Measurements from ENCODE around the gene FTMT.

FTMT gene

DNA sequence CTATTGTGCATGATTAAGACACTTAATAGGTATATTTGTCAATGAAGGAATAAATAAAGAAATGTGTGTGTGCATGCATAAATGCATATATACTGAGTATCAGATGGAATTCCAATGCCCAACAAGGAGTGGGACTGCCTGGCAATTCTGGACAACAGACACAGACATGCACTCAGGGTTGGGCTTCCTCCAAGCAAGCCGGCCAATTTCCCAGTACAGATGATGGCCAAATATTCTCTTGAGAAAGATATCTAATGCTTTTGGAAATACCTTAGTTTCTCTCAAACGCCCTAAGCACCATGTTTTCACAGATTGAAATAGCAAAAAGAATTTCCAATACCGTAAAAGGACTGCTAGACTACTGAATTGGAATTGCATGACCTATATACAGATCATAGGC lies 11.1 kb downstream of the FTMT start:
- Histone ChIP-seq H3K4me3 (no peak overlapping the region), H3K9ac (no peak overlapping the region), H3K27ac (no peak overlapping the region), H3K27me3 (no peaks in the 10 kb centered on the region), H4K20me1 (no peaks in the 10 kb centered on the region), H3K9me3 (replicated peaks in 1 of 11) (no peaks in the 10 kb centered on the region), H3K36me3 (no peaks in the 10 kb centered on the region), H3K4me2 (no peak overlapping the region), H3K4me1 (no peaks in the 10 kb centered on the region)
- no peak for TF ChIP-seq Cebpa-rat (IDR thresholded peaks at IDR 0.05)

DNA sequence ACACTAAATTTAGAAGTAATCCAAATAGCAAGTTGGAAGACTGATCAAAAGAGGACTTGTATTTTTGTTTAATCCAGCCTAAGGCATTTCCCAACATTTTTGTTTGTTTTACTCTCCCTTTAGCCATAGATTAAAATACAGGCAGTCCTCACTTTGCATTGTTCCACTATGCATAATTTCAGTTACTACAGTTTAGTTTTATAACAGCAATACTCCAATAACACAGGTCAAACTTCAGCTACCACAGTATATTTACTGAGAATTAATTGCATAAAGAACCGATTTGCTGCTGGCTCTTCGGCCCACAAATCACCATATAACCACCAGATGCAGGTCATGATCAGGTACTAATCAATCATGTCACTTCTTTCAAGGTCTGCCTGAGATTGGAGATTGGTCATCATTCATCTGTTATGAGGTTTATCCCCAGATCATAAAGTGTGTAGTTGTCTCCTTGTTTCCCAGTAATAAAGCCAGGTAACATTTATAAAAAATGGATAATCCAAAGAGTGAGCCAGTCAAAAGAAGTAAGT lies 12.1 kb downstream of the FTMT start:
- Histone ChIP-seq H3K4me2 (no peak overlapping the region), H3K4me3 (no peak overlapping the region), H3K36me3 (no peaks in the 10 kb centered on the region), H3K9ac (no peak overlapping the region), H3K27me3 (no peaks in the 10 kb centered on the region), H3K4me1 (no peaks in the 10 kb centered on the region), H4K20me1 (no peaks in the 10 kb centered on the region), H3K27ac (no peak overlapping the region), H3K9me3 (replicated peaks in 1 of 11) (no peaks in the 10 kb centered on the region)
- TF ChIP-seq Cebpa-rat (IDR thresholded peaks at IDR 0.05), result no peak

DNA sequence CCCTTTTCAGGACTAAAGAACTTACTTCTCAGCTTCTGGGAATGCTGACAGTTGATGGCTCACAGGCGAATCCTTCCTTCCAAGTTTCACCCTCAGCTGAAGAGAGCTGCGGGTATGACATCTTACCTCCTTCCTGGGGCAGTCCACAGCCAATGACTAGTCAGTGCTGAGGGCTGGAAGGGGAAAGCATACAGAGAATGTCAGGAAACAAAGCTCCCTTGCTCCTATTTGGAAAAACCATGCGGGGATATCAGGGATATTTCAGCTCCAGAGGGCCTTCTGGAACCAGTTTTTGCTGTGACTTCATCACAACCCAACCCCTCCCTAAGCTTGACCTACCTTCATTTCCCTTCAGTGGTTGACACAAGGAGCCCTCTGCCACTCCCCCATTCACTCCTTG lies 15.7 kb downstream of the FTMT start:
- Histone ChIP-seq H3K4me3 (no peak overlapping the region), H3K27me3 (no peaks in the 10 kb centered on the region), H3K9me3 (replicated peaks in 1 of 11) (no peaks in the 10 kb centered on the region), H3K4me1 (no peaks in the 10 kb centered on the region), H3K27ac (no peak overlapping the region), H3K4me2 (no peak overlapping the region), H4K20me1 (no peaks in the 10 kb centered on the region), H3K36me3 (no peaks in the 10 kb centered on the region), H3K9ac (no peak overlapping the region)
- no peak for TF ChIP-seq Cebpa-rat (IDR thresholded peaks at IDR 0.05)

DNA sequence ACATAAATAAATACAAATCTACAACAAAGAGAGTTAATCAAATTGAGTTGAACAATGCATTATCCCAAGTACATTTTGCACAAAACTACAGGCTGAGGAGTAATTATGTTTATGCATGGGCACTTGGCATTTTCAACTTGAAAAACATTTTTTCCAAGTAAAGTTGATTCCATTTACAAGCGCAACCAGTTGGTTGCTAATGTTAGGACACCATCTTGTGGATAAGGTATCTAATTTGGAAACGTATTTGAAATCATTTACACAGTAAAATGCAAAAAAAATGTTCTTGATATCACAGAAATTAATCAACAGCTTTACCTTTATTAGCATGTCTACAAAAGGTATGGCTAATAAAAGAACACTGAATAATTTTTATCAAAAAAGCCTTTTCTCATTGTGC lies 18.8 kb downstream of the FTMT start:
- TF ChIP-seq Cebpa-rat (IDR thresholded peaks at IDR 0.05), result no peak
- Histone ChIP-seq H3K36me3 (no peaks in the 10 kb centered on the region), H3K4me2 (no peak overlapping the region), H3K4me1 (no peaks in the 10 kb centered on the region), H3K9ac (no peak overlapping the region), H4K20me1 (no peaks in the 10 kb centered on the region), H3K27ac (no peak overlapping the region), H3K4me3 (no peak overlapping the region), H3K27me3 (no peaks in the 10 kb centered on the region), H3K9me3 (replicated peaks in 1 of 11) (no peaks in the 10 kb centered on the region)

DNA sequence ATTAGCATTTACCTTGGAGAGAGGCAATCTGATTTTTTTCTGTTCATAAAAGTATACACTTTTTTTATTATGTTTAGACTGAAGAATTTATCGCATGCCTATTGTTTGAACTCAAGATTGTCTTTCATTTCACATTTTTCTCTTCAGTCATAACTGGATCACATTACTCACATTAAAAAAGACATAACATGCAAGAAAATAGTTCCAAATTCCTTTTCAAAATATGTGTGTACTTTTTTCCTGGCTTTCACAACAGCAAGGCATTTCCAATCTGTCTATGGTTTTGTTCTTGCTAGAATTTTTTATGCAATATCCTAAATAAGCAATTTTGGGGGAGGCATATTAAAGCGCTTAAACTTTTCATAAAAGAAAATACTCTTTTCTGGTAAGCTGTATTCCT lies 21.2 kb downstream of the FTMT start:
- Histone ChIP-seq H3K4me2 (no peak overlapping the region), H3K4me3 (no peak overlapping the region), H4K20me1 (no peaks in the 10 kb centered on the region), H3K27me3 (no peaks in the 10 kb centered on the region), H3K36me3 (no peaks in the 10 kb centered on the region), H3K27ac (no peak overlapping the region), H3K9ac (no peak overlapping the region), H3K9me3 (replicated peaks in 1 of 11) (no peaks in the 10 kb centered on the region), H3K4me1 (no peaks in the 10 kb centered on the region)
- TF ChIP-seq Cebpa-rat (IDR thresholded peaks at IDR 0.05), result no peak

DNA sequence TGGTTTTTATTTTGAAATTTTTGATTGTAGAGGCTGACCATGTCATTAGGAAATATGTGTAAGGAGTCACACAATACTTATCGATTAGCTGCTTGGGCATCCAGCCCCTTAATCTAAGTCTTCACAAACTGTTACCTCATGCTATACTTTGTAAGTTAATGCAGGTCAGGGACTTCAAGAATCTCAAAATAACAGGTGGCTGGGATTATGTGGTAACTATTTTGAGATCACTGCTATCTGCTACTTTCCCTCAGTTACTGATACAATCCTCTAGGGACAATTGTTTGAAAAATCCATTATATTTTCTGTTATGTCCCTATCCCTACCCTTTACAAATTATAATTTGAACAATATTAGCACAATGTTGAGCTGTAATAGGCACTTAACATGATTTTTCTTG lies 21.7 kb downstream of the FTMT start:
- no peaks in the 10 kb centered on the region for H3K9me3 ChIP-seq (replicated peaks in 1 of 11)
- no peaks in the 10 kb centered on the region for H3K36me3 ChIP-seq
- H3K9ac ChIP-seq, result no peak overlapping the region
- no peaks in the 10 kb centered on the region for H3K4me1 ChIP-seq
- H3K4me3 ChIP-seq, result no peak overlapping the region
- no peaks in the 10 kb centered on the region for H3K27me3 ChIP-seq
- no peak overlapping the region for H3K27ac ChIP-seq
- H3K4me2 ChIP-seq, result no peak overlapping the region
- no peak for TF ChIP-seq Cebpa-rat (IDR thresholded peaks at IDR 0.05)
- no peaks in the 10 kb centered on the region for H4K20me1 ChIP-seq

DNA sequence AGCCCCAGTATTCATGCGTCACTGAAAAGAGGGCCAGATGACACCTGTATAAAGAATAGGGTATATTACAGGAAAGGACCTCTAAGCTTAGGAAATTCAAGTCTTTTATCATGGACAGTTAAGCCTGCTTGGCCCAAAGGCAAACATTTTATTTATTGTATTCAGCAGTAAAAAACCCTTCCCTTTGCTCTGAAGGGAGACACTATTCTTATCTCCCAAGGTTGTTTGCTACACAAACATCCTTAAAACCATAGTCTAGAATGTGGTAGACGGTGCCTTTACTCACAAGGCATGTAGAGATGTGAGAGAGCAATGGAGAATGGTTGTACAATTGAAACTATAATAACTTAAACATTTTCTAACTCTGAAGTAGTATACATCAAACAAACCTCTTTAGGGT lies 33.9 kb downstream of the FTMT start:
- Histone ChIP-seq H3K4me3 (no peak overlapping the region), H4K20me1 (no peaks in the 10 kb centered on the region), H3K27ac (no peak overlapping the region), H3K36me3 (no peaks in the 10 kb centered on the region), H3K4me2 (no peak overlapping the region), H3K9me3 (replicated peaks in 1 of 11) (peaks cover 0 to 6% (median 0%) of the 10 kb centered on the region in 11 experiments; a peak in 2 of 22 replicates), H3K4me1 (peaks cover 0 to 7% (median 0%) of the 10 kb centered on the region in 10 experiments; a peak in 5 of 20 replicates), H3K9ac (no peak overlapping the region), H3K27me3 (no peaks in the 10 kb centered on the region)
- no peak for TF ChIP-seq Cebpa-rat (IDR thresholded peaks at IDR 0.05)

DNA sequence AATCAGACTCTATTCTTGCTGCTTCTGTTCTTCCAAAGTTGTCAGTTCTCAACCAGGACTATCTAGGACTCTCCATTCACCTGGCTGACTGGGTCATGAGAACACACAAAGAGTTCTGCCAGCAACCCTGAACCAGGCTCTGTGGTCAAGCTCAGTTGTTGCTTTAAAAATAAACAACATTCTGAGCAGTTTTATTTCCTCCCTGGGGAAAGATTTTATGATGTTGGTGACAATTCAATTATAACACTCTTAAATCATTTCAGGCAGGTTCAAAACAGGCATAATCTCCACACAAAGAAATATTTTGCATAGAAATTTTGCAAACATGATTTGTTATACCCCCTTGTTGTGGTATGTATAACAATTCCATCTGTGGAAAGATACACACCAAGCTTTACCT lies 36.0 kb downstream of the FTMT start:
- Histone ChIP-seq H3K27ac (no peak overlapping the region), H3K4me2 (peak overlapping the region in 4 of 11 experiments; percentile 11 to 35 (median 32); a peak in 6 of 22 replicates), H3K4me1 (peaks cover 0 to 7% (median 0%) of the 10 kb centered on the region in 10 experiments; a peak in 5 of 20 replicates), H3K36me3 (no peaks in the 10 kb centered on the region), H3K9me3 (replicated peaks in 1 of 11) (peaks cover 0 to 8% (median 0%) of the 10 kb centered on the region in 11 experiments; a peak in 2 of 22 replicates), H4K20me1 (no peaks in the 10 kb centered on the region), H3K4me3 (no peak overlapping the region), H3K27me3 (no peaks in the 10 kb centered on the region), H3K9ac (no peak overlapping the region)
- no peak for TF ChIP-seq Cebpa-rat (IDR thresholded peaks at IDR 0.05)

DNA sequence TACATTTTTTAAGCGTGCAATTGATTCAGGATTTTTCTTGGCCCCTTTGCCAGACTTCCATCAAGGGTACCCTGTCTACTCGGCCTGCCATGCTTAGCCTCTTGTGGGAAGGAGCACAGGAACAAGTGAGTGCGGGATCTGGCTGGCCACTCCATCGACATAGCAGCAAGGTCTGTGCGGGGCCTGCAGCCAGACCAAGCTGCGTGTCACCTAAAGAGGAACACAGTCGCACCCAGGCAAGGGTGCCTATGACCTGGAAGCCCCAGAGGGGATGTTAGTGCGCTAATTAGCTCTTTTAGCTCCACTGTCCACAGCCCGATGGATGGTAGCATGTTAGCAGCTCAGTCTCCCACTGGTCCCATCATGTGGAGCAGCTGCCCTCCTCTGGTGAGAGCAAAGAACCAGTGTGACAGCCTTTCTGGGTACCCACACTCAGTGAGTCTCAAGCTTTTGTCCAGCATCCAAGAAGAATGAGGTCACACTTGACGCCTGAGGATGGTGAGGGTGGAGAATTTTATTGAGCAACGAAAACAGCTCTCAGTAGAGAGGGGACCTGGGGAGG lies 38.7 kb downstream of the FTMT start:
- Histone ChIP-seq H3K9ac (no peak overlapping the region), H3K4me3 (no peak overlapping the region), H3K27me3 (no peaks in the 10 kb centered on the region), H3K4me1 (peaks cover 0 to 7% (median 0%) of the 10 kb centered on the region in 10 experiments; a peak in 5 of 20 replicates), H3K9me3 (replicated peaks in 1 of 11) (peaks cover 0 to 8% (median 0%) of the 10 kb centered on the region in 11 experiments; a peak in 2 of 22 replicates), H3K4me2 (no peak overlapping the region), H3K36me3 (no peaks in the 10 kb centered on the region), H4K20me1 (no peaks in the 10 kb centered on the region), H3K27ac (no peak overlapping the region)
- TF ChIP-seq Cebpa-rat (IDR thresholded peaks at IDR 0.05), result no peak

DNA sequence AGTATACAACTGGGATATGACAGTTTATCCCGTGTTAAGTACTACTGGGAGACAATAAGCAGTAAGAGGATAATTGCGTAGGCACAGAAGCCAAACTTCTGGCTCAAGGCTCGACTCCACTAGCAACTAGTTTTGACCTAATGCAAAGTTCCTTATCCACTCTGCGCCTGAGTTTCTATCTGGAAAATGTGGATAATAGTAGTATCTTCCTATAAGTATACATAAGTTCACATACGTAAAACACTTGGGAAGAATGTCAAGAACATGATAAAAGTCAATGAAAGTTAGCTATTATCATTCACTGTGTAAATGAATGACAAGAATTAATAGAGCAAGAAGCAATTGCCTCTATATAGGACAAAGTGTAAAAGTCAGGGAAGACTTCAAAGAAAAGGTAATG lies 45.7 kb downstream of the FTMT start:
- H3K4me3 ChIP-seq, result no peak overlapping the region
- H3K4me1 ChIP-seq, result no peaks in the 10 kb centered on the region

More for the DNA sequence above, 45.7 kb downstream of the FTMT start:
- Histone ChIP-seq H3K27me3 (no peaks in the 10 kb centered on the region), H3K9me3 (replicated peaks in 1 of 11) (no peaks in the 10 kb centered on the region), H3K9ac (no peak overlapping the region), H3K27ac (no peak overlapping the region), H3K36me3 (no peaks in the 10 kb centered on the region), H3K4me2 (no peak overlapping the region), H4K20me1 (no peaks in the 10 kb centered on the region)
- TF ChIP-seq Cebpa-rat (IDR thresholded peaks at IDR 0.05), result no peak

All from BLaER1 treated with 17β-estradiol and CSF1 and Interleukin-3, amounts not matched to agents 10 nM and 100 nM (cell line).